Osteocyte (in vitro differentiated cells): Measurements from ENCODE around the gene NCKAP1. TPM values are rescaled to one million over a fixed set of nuclear protein-coding genes. Genes with fewer than 3 reads are reported as not detected.

ENCODE experiments used
- DNase-seq: peaks from one replicate; pipeline ENCODE4 v3.0.0; 2021; ENCODE audit warnings: mixed read lengths; ENCODE audit not compliant: unreplicated experiment; ENCODE audit errors: extremely low spot score
- H3K27ac Mint-ChIP-seq: one replicate; pipeline ENCODE4 v1.8.0; 2021; ENCODE audit warnings: mild to moderate bottlenecking, mixed read lengths; ENCODE audit not compliant: unreplicated experiment
- H3K27me3 Mint-ChIP-seq: one replicate; pipeline ENCODE4 v1.8.0; 2021; ENCODE audit warnings: mixed read lengths; ENCODE audit not compliant: unreplicated experiment
- H3K36me3 Mint-ChIP-seq: one replicate; pipeline ENCODE4 v1.8.0; 2021; ENCODE audit warnings: mixed read lengths; ENCODE audit not compliant: unreplicated experiment
- H3K4me1 Mint-ChIP-seq: one replicate; pipeline ENCODE4 v1.8.0; 2021; ENCODE audit warnings: mixed read lengths; ENCODE audit not compliant: unreplicated experiment
- H3K4me3 Mint-ChIP-seq: one replicate; pipeline ENCODE4 v1.8.0; 2021; ENCODE audit warnings: mild to moderate bottlenecking, moderate library complexity, mixed read lengths; ENCODE audit not compliant: unreplicated experiment
- H3K9me3 Mint-ChIP-seq: one replicate; pipeline ENCODE4 v1.8.0; 2021; ENCODE audit warnings: mixed read lengths; ENCODE audit not compliant: unreplicated experiment
- CTCF ChIP-seq: fragments of 200-600 bp; sonication (generic); IDR thresholded peaks from 2 replicates; pipeline ENCODE4 v1.5.0; 2021; ENCODE audit warnings: antibody characterized with exemption, mild to moderate bottlenecking, moderate library complexity
- total RNA-seq: library from RNA; stranded (reverse); gene quantifications from 2 replicates; pipeline ENCODE4 v1.2.1, GENCODE V29; 2021

The NCKAP1 gene
- total RNA-seq, 1 donor from 2014 or later, result 165 TPM

- Mint-ChIP-seq H3K4me3 (peak overlapping the region; percentile 76), H3K27ac (peak overlapping the region; percentile 9), H3K27me3 (peaks cover 15% of the 10 kb centered on the region), H3K4me1 (peaks cover 54% of the 10 kb centered on the region), H3K9me3 (no peaks in the 10 kb centered on the region), H3K36me3 (peaks cover 3% of the 10 kb centered on the region)
- TF ChIP-seq CTCF, result no peak
- DNase-seq, result no peak
Observed at GRCh38 chr2:182866095-182866460, 172.2 kb downstream of the NCKAP1 start.

DNA sequence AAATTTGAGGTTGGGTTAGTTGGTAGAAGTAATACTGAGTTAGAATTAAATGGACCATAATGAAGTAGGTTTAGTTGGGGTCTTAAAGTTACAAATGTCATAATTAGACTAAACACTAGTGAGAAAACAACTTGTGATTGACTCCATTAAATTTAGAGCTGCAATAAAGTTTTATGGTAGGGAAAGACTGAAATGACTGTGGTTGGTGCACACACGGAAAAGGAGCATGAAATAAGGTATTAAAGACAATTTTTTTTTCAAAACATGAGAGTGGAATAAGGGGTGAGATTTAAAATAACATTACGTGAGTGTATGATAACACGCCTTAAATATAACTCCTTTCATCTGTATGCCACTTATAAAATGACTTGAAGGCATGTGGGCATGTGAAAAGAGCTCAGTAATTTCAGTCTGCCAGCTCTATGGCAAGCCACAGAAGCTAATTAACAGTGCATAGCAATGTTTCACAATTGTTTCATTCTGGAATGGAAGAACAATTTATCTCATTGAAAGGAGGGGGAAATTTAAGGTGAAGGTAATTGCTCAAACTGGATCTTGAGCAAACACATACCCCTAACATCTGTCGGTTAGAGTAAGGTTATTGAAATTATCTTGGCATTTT, 173.2 kb downstream of the NCKAP1 start:
- Mint-ChIP-seq H3K4me3 (peak overlapping the region; percentile 76), H3K27ac (no peak overlapping the region), H3K27me3 (peaks cover 15% of the 10 kb centered on the region), H3K9me3 (no peaks in the 10 kb centered on the region), H3K36me3 (peaks cover 6% of the 10 kb centered on the region), H3K4me1 (peaks cover 54% of the 10 kb centered on the region)
- DNase-seq, result no peak
- no peak for TF ChIP-seq CTCF

DNA sequence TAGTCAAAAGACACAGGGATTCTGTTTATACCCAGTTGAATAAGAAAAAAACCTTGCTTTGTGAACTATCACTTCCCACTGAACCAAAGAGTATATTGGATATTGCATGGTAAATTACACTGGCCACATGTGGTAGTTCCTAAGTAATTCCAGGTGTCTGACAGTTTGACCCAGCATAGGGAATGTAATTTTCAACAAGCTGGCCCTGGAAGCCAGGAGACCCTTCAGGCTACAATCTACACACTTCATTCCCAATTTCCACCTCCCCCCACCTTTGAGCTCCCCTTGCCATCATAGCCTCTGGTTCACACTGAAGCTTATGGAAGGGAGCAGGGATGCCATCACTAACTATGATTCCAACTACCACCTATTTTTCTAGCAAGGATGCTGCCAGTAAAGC, 174.6 kb downstream of the NCKAP1 start:
- peaks cover 53% of the 10 kb centered on the region for H3K4me1 Mint-ChIP-seq
- TF ChIP-seq CTCF, result no peak
- peaks cover 15% of the 10 kb centered on the region for H3K27me3 Mint-ChIP-seq
- H3K4me3 Mint-ChIP-seq, result no peak overlapping the region
- H3K27ac Mint-ChIP-seq, result no peak overlapping the region
- H3K36me3 Mint-ChIP-seq, result peaks cover 6% of the 10 kb centered on the region
- no peaks in the 10 kb centered on the region for H3K9me3 Mint-ChIP-seq
- no peak for DNase-seq

DNA sequence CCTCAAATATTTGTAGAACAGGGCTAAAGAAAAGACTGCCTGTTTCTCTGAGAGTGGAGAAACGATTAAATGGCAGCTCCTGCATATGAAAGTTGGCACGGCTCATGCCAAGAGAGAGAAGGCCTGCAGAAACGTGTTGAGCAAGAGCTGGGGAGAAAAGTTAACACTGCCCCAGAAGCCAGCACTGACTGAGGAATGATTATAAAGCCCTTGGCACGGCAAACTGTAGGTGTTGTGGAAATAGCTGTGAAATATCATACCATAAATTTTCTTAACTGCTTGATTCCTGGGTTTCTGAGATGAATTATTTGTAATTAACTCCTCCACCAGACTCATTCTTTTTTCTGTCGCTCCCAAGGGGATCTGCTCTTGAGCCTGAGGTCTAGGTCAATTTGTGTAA, 176.2 kb downstream of the NCKAP1 start:
- peaks cover 11% of the 10 kb centered on the region for H3K27me3 Mint-ChIP-seq

GRCh38 chr2:182860858-182861257, 177.4 kb downstream of the NCKAP1 start:
- Mint-ChIP-seq H3K4me3 (no peak overlapping the region), H3K9me3 (peaks cover 16% of the 10 kb centered on the region), H3K36me3 (peaks cover 18% of the 10 kb centered on the region), H3K4me1 (peaks cover 31% of the 10 kb centered on the region), H3K27me3 (peaks cover 11% of the 10 kb centered on the region), H3K27ac (no peak overlapping the region)
- no peak for DNase-seq
- TF ChIP-seq CTCF, result no peak

More for the DNA sequence above, 176.2 kb downstream of the NCKAP1 start:
- DNase-seq, result no peak
- H3K4me3 Mint-ChIP-seq, result no peak overlapping the region
- H3K9me3 Mint-ChIP-seq, result peaks cover 5% of the 10 kb centered on the region
- no peak for TF ChIP-seq CTCF
- H3K36me3 Mint-ChIP-seq, result peaks cover 9% of the 10 kb centered on the region
- H3K4me1 Mint-ChIP-seq, result peaks cover 40% of the 10 kb centered on the region
- H3K27ac Mint-ChIP-seq, result peak overlapping the region; percentile 2

Other genes with a start within 250 kb of the NCKAP1 start
- gene FRZB, start 171.8 kb downstream of the NCKAP1 start, total RNA-seq, result 46.6 and 47.3 TPM in 2 replicates
- gene DUSP19, start 40.3 kb upstream of the NCKAP1 start, total RNA-seq, result 3.9 and 4.7 TPM in 2 replicates
- gene NUP35, start 86.0 kb upstream of the NCKAP1 start, total RNA-seq, result 10.6 and 12.6 TPM in 2 replicates